ENCODE measurements around the gene C17orf50.

The C17orf50 gene

GRCh38 chr17:35745749-35746320 lies 14.9 kb upstream of the C17orf50 start:
- TF ChIP-seq FOXP2 (optimal IDR thresholded peaks at IDR 0.05; ENCODE audit: borderline replicate concordance, extremely low read depth, extremely low read length, insufficient read depth) = no peak
- TF ChIP-seq, protein P1, sequence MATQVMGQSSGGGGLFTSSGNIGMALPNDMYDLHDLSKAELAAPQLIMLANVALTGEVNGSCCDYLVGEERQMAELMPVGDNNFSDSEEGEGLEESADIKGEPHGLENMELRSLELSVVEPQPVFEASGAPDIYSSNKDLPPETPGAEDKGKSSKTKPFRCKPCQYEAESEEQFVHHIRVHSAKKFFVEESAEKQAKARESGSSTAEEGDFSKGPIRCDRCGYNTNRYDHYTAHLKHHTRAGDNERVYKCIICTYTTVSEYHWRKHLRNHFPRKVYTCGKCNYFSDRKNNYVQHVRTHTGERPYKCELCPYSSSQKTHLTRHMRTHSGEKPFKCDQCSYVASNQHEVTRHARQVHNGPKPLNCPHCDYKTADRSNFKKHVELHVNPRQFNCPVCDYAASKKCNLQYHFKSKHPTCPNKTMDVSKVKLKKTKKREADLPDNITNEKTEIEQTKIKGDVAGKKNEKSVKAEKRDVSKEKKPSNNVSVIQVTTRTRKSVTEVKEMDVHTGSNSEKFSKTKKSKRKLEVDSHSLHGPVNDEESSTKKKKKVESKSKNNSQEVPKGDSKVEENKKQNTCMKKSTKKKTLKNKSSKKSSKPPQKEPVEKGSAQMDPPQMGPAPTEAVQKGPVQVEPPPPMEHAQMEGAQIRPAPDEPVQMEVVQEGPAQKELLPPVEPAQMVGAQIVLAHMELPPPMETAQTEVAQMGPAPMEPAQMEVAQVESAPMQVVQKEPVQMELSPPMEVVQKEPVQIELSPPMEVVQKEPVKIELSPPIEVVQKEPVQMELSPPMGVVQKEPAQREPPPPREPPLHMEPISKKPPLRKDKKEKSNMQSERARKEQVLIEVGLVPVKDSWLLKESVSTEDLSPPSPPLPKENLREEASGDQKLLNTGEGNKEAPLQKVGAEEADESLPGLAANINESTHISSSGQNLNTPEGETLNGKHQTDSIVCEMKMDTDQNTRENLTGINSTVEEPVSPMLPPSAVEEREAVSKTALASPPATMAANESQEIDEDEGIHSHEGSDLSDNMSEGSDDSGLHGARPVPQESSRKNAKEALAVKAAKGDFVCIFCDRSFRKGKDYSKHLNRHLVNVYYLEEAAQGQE (IDR thresholded peaks at IDR 0.05; ENCODE audit: insufficient read depth in 1 of 2, low read depth in 2 of 2, low read length in 2 of 2) = no peak
- no peak for TF ChIP-seq TAF1 (IDR thresholded peaks at IDR 0.05; ENCODE audit: borderline replicate concordance, insufficient read depth, low read length)
- no peak for TF ChIP-seq SIN3A (IDR thresholded peaks at IDR 0.05; ENCODE audit: borderline replicate concordance, insufficient read depth, low read length)
- TF ChIP-seq POLR2AphosphoS5 (IDR thresholded peaks at IDR 0.05; ENCODE audit: low read depth, low read length) = no peak

DNA sequence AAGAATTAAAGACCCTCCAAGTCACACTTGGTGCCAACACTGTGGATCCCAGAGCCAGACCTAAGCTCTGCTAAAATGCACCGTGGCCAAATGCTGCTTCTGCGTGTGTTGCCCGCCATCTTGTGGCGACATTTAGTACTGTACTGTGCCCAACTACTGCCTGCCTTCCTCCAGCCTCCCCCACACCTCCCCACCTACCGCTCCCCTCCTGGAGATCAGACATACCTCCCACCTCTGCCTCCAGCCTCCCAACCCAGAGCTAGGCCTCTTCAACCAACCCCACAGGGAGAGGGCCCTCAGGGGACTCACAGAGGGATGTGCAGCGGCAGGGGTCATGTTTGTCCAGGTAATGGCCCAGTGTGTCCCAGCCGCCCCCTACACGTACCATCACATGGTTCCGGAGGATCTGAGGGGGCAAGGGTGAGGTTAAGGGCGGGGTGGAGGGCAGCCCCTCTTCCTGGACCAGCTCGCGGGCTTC lies 13.1 kb upstream of the C17orf50 start:
- TF ChIP-seq, protein P1 (IDR thresholded peaks at IDR 0.05; ENCODE audit: insufficient read depth in 1 of 2, low read depth in 2 of 2, low read length in 2 of 2) = 0 out of 4 replicates have a peak, but pooled peaks of 1 of the 2 experiments have one; percentile 36
- TF ChIP-seq FOXP2 (optimal IDR thresholded peaks at IDR 0.05; ENCODE audit: borderline replicate concordance, extremely low read depth, extremely low read length, insufficient read depth) = peak; percentile 21
- no peak for TF ChIP-seq POLR2AphosphoS5 (IDR thresholded peaks at IDR 0.05; ENCODE audit: low read depth, low read length)

DNA sequence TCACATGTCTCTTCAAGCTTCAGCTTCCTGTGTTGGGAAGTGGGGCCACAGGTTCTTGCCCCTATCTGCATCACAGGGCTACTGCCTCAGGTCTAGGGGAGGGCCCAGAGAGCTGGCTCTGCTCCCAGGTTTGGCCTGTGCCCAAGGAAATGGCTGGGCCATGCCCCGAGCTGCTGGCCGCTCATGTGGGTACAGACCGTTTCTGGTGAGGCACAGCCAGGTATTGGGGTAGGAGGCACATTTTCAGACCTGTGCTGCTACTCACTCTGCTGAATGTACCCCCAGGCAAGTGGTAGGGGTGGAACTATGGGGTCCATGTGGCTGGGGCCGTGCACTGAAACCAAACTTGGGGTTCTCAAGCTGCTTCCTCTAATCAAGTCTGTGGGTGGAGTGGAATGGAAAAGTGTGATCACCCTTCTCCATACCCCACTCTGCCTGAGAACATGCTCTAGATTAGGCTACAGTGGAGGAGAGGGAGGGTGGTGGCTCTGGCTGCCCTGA lies 12.3 kb upstream of the C17orf50 start:
- TF ChIP-seq POLR2AphosphoS5 (IDR thresholded peaks at IDR 0.05; ENCODE audit: low read depth, low read length) = no peak
- TF ChIP-seq TAF1 (IDR thresholded peaks at IDR 0.05; ENCODE audit: borderline replicate concordance, insufficient read depth, low read length) = no peak
- no peak for TF ChIP-seq SIN3A (IDR thresholded peaks at IDR 0.05; ENCODE audit: borderline replicate concordance, insufficient read depth, low read length)
- TF ChIP-seq, protein P1 (IDR thresholded peaks at IDR 0.05; ENCODE audit: insufficient read depth in 1 of 2, low read depth in 2 of 2, low read length in 2 of 2) = no peak
- TF ChIP-seq FOXP2 (optimal IDR thresholded peaks at IDR 0.05; ENCODE audit: borderline replicate concordance, extremely low read depth, extremely low read length, insufficient read depth) = no peak

DNA sequence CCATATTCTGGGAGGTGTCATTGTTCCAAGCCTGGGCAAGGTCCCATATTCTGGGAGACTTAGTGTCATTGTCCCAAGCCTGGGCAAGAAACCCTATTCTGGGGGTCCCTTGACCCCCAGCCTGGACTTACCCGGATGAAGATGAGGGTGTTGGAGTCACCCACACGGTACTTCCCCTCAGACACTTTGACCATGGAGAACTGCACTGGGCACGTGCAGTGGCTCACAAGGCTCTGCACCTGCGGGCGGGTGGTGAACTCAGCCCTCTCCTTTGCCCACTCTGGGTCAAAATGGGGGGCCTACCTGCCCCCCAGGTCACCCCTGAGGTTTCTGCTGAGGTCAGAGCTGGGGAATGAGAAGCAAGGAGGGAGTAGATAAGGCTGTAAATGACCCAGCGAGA lies 11.7 kb upstream of the C17orf50 start:
- TF ChIP-seq TAF1 (IDR thresholded peaks at IDR 0.05; ENCODE audit: borderline replicate concordance, insufficient read depth, low read length) (no peak), SIN3A (IDR thresholded peaks at IDR 0.05; ENCODE audit: borderline replicate concordance, insufficient read depth, low read length) (no peak), POLR2AphosphoS5 (IDR thresholded peaks at IDR 0.05; ENCODE audit: low read depth, low read length) (no peak), FOXP2 (optimal IDR thresholded peaks at IDR 0.05; ENCODE audit: borderline replicate concordance, extremely low read depth, extremely low read length, insufficient read depth) (no peak)
- TF ChIP-seq, protein P1 (IDR thresholded peaks at IDR 0.05; ENCODE audit: insufficient read depth in 1 of 2, low read depth in 2 of 2, low read length in 2 of 2) = no peak
